T-helper 2 cell treated with Interferon-gamma antibody and Interleukin-4, amounts not matched to agents 100 ng/mL and 5 ng/mL, for 36 hours (primary cell): ENCODE measurements around the gene NPDC1. TPM values are rescaled to one million over a fixed set of nuclear protein-coding genes. Genes with fewer than 3 reads are reported as not detected.
"Not testable (repeated sequence)": the region's sequence is repeated elsewhere in the genome, so short reads cannot be mapped to it uniquely, and the experiment has no call there.

Experiments used
- intact Hi-C: fragments of 100-400 bp; cut with micrococcal nuclease; formaldehyde crosslinking; loops from one replicate; pipeline ENCODE4 v1.15.1; 2023
- total RNA-seq: library from RNA; stranded (reverse); gene quantifications from 2 replicates; pipeline ENCODE4 v1.2.3, GENCODE V29; 2022

The NPDC1 gene
- total RNA-seq, 1 donor from 2014 or later = 17.0 TPM

DNA sequence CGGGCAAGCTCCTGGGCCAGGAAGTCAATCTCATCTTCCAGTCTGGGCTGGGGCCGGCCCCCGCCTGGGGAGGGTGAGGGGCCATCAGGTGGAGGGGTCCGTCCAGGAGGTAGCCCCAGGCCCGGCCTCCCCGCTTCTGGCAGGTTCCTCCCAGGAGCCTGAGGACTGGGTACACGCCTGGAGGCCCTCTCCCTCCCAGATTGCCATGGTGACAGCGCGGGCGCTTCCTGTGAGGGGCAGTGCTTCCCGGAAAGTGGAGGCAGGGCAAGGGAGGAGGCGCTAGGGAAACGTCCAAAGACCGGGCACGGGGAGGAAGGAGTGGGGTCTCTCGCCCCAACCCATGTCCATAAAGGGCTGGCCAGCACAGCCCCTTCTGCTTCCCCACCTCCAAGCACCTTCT is 4.9 kb downstream of the NPDC1 start:
- intact Hi-C loops = no loop called here

DNA sequence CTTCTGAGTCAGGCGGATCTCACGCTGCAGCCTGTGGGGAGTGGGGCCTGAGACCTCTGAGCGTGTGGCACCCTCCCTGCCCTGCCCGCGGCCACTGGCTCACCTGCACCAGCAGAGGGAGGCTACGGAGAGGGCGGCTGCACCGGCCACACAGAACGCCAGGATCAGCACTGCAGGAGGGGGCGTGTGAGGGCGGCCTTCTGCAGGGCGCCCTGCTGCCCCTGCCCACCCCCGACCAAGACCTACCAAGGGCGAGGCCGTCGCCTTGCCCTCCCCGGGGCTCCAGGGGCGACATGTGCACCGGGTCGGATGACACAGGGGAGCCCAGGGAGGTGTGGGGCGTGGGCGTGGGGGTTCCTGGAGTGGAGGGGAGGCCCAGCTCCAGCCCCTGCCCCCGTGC is 5.4 kb downstream of the NPDC1 start:
- intact Hi-C loops = no loop called here

DNA sequence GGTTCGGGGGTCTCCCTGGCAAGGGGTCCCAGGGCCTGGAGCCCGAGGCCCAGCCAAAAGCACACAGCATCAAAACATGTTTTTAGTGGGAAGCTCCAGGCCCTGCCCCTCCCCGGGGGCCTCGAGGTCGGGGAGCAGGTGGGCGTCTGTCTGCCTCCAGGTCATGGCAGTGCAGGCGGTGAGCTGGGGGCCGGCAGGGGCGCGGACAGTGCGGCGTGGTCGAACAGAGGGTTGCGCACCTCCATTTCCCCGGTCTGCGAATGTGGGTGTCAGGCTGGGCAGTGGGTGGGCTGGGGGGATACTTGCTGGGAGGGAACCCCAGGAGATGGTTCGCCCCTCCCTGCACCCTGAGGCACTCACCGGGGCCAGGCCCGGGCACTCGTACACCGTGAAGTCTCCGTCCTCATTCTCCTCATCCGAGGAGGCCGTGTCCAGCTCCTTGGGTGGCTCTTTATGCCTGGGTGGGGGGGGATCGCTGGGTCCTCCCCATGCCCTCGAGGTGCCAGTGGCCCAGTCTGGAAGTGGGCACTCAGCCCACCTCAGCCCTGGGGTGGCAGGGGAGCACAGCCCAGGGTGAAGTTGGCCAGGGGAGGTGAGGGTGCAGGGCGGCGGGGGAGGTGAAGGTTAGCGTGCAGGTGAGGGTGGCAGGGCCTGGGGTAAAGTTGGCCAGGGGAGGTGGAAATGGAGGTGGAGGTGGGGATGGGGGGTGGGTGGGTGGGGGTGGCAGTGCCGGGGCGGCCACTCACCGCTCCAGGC is 6.2 kb downstream of the NPDC1 start:
- intact Hi-C loops = no loop called here

DNA sequence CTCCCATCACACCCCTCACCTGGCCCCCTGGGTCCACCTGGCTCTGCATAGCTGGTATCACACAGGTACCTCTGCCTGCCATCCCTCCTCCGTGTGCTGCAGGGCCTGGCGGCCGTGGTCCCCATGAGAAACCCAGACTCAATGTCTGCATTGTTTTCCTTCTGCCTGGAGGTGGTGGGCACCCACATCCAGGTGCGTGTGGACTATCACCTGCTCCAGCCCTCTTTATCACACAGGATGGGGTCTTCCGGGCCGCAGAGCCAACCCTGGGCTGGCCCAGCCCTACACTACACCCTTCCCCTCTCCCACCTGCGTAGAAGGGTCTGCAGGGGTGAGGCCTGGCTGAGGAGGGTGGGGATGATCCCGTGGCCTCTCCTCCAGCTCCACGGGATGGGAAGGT is 7.1 kb downstream of the NPDC1 start:
- intact Hi-C loops = no loop called here

DNA sequence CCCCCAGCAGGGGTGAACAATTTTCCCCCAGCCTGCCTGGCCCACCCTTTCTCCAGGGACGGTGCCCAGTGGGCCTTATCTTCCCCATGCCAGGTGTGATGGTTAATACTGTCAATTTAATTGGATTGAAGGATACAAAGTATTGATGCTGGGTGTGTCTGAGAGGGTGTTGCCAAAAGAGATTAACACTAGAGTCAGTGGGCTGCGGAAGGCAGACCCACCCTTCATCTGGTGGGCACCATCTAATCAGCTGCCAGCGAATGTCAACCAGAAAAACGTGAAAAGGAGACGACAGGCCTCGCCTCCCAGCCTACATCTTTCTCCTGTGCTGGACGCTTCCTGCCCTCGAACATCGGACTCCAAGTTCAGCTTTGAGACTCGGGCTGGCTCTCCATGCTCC is 8.5 kb downstream of the NPDC1 start:
- intact Hi-C loops = no loop called here

DNA sequence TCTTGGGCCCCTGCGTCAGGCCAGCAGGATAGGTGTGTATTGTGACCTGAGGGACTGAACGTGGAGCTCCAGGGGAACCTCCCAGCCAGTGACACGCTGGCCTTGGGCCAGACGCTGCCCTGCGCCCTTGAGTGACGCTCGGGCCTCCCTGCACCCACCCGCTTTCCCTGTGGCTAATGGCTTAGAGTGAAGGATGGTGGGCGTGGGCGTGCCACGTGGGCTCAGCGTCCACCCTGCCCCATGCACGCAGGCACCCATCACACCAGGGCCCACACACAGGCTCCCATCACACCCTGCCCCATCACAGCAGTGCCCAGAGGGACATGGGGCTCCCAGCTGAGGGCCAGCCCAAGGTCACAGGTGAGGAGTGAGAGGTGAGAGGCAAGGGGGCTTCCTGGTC is 8.9 kb downstream of the NPDC1 start:
- intact Hi-C loops = no loop called here

DNA sequence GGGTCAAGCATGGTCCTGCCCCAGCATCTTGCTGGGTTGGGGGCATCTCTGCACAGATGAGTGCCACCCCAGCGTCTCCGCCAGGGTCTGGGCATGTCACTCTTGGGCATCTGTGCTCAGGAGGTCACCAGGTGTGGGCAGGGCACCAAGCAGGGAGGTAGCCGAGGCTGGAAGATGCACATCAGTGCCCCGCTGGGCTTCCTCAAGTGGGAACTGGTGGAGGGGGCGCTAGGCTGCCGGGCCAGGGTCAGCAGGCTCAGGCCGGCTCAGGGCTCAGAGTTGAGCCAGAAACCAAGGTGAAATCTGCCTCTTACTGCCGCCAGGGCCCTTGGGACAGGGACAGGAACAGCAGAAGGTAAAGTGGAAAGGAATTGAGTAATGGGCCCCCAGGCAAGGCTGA is 10.0 kb downstream of the NPDC1 start:
- intact Hi-C loops = loop anchor here (1.0 to 2.0 kb wide), 3 partner anchors 85 to 249 kb away; partner anchors contain the start of gene AJM1

DNA sequence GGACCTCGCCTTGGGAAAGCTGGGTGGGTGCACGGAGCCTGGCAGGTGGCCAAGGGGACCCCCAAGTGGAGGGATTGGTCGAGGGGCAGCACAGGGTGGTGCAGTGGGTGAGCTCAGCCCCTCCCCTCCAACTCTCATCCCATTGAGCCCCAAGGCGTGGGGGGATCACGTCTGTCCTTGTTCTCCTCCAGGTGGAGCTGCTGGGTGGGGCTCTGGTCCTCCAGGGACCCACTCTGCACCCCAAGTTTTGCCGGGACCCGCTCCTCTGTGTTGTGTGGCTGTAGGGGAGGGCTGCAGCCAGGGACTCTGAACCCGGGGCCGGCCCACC is 10.5 kb downstream of the NPDC1 start:
- intact Hi-C loops = loop anchor here (1.0 to 2.0 kb wide), 3 partner anchors 85 to 248 kb away; partner anchors contain the start of gene AJM1

DNA sequence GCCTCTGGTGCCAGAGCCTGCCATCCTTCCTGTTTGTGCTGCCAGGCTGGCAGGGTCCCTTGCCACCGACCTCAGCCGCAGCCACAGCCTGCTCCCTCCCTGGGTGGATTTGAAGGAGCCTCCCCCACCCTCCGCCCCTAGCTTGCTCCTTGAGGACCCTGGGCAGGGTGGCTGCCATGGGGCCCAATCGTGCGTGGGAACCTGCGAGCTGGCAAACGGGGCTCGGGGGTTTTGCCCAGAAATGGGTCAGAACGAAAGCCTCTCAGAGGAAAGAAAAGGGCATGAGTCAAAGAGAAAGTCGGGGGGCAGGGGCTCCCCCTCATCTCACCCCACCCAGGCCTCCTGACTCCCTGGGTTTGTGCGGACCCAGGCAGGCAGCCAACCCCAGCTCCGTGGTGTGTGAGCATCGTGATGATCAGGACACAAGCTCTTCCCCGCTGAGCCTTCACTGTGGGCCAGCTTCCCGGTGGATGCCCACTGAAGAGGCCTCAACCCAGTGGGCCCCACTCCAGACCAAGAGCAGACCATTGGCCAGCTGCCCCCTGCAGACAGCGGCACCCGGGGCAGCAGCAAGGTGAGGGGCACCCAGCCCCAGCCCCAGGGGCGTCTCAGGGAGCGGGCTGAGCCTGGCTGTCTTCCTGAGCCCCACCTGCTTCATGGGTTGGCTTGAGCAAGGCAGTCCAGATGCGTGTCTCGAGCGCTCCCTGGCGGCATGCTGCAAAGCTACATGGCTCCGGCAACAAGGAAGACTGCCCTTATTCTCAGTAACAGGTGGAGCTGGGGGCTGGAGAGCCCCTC is 11.1 kb downstream of the NPDC1 start:
- intact Hi-C loops = loop anchor here (1.0 to 2.0 kb wide), 3 partner anchors 84 to 248 kb away; partner anchors contain the start of gene AJM1

DNA sequence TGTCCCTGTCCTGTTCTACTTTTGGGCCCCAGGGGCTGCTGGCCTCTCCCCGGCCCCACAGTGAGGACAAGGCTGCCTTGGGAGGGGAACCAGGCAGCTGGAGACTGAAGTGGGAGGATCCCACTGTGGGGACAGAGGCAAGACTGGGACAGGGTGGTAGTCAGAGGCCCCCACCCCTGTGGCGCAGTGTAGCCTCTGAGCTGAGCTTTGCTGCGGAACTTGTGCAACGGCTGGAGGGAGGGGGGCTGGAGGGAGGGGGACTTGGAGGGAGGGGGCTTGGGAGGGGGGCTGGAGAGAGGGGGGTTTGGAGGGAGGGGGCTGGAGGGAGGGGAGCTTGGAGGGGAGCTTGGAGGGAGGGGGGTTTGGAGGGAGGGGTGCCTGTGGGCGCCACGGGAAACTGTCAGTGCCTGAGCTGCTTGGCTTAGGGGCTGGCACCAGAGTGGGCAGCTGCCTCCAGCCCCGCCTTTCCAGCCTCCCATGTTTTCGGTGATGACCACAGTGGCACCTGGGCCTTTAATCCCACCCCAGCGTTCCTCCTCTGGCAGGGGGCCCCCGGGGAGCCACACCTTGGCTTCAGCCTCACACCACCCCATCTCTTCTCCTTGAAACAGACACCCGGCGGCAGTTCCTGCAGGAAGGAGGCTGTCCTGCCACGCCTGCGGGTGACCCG is 11.8 kb downstream of the NPDC1 start:
- intact Hi-C loops = loop anchor here (2.0 kb wide), 2 partner anchors 83 to 191 kb away; partner anchors contain the start of gene AJM1

DNA sequence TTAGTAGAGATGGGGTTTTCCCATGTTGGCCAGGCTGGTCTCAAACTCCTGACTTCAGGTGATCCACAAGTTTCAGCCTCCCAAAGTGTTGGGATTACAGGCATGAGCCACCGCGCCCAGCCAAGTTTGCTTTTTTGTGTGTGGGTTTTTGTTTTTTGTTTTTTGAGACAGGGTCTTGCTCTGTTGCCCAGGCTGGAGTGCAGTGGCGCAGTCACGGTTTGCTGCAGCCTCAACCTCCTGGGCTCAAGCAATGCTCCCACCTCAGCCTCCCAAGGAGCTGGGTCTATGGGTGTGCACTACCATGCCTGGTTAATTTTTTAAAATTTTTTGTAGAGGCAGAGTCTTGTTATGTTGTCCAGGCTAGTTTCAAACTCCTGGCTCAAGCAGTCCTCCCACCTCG is 12.5 kb downstream of the NPDC1 start:
- intact Hi-C loops = not testable (repeated sequence)

DNA sequence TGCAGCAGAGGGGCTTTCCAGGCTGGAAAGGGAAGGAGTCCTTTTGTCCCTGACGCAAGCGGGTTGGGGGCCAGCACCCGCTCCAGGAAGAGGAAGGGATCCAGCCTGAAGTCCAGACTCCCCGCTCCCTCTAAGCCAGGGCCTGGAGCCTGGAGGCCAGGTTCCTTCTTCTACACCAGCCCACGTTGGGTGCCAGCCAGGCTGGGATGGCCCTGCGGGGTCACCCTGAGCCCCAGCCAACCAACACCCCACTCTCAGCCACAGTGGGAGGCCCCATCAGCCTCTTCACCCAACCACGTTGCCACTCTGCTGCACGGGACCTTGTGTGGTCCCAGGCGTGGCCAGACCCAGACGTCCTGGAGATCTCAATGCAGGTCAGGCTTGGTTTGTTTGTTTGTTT is 13.1 kb downstream of the NPDC1 start:
- intact Hi-C loops = no loop called here

DNA sequence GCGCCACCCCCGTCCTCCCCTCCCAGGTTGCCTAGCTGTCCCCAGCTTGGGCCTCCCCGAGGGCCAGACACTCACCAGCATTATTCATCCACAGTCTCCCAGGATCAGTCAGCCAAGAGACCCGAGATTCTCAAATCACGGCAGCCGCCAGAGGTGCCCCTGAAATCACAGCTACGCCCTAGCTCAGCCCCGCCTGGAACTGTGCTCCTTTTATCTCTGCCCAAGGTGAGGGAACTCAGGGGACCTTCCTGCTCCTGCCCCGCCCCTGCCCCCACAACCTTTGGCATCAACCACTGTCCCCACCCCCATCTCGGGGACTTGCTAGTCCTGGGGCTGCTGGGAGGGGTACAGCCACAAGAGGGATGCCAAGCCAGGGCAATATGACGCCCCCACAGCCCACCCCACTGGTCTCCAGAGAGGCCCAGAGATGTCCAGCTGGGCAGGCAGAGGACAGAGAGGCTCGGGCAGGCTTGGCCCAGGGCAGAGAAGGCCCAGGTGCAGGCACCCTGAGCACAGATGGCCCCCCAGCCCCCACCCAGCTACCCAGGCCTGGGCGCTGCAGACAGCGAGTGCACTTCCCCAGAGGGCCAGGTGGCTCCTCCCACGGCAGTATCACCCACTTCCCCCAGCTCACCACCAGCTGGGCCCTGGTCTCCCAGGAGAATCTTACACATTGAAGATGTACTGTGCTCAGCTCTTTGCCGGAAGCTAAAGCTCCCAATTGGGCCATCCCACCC is 13.9 kb downstream of the NPDC1 start, which contains the start of gene FUT7:
Gene FUT7 (minus strand): TSS at position 185 of the 737 bp plus-strand sequence. CDS start 97 bp downstream, at position 88.
- intact Hi-C loops = no loop called here

DNA sequence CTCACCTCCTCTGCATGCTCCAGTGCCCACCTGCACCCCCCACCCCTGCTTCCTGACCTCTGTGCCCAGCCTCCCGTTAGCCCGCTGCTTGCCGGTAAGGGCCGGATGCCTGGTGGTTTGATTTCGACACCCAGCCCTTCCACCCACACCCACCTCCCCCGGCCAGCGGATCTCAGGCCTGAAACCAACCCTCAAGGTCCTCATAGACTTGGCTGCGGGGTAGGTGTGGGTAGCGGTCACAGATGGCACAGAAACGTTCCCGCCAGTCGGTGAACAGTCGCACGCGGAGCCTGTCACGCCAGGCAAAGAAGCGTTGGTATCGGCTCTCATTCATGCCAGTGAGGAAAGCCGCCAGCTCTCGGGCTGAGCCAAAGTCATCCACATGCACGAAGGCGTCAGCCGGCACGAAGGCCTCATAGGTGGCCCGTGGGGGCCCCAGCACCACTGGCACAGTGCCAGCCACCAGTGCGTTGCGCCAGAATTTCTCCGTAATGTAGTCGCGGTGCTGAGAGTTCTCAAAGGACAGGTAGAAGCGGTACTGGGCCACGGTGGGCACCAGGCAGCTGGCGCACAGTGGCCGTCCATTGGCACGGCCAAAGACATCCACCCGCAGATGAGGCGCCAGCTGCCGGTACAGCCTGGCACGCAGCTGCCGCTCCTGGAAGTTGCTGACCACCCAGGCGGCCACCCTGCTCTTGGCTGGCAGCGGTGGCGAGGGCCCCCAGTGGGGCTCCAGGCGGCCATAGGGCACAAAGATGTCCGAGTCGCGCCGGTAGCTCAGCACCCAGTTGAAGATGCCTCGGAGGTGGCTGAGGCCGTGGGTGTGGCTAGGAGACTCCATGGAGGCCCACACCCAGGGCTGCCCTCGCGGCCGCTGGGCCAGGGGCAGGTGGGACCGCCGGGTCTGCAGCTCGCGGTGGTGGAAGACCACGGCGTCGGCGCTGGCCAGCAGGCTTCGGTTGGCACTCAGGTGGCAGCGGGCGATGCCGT is 15.1 kb downstream of the NPDC1 start:
- intact Hi-C loops = no loop called here

DNA sequence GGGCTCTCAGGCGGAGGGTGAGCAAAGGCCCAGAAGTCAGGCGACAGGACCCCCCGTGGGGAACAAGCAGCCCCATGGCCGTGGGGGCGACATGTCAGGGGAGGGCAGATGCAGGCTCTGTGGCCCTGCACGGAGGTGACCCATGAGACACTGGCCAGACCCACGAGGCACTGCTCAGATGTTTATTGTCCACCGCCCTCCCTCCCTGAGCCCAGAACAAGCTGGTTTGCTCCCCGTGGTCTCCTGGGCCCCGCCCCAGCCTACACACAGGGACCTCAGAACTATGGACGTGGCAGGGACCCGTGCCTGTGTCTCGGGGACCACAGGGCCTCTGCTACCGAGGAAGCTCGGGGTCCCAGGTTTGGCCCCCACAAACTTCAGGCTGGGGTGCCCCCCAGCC is 16.0 kb downstream of the NPDC1 start:
- intact Hi-C loops = no loop called here

DNA sequence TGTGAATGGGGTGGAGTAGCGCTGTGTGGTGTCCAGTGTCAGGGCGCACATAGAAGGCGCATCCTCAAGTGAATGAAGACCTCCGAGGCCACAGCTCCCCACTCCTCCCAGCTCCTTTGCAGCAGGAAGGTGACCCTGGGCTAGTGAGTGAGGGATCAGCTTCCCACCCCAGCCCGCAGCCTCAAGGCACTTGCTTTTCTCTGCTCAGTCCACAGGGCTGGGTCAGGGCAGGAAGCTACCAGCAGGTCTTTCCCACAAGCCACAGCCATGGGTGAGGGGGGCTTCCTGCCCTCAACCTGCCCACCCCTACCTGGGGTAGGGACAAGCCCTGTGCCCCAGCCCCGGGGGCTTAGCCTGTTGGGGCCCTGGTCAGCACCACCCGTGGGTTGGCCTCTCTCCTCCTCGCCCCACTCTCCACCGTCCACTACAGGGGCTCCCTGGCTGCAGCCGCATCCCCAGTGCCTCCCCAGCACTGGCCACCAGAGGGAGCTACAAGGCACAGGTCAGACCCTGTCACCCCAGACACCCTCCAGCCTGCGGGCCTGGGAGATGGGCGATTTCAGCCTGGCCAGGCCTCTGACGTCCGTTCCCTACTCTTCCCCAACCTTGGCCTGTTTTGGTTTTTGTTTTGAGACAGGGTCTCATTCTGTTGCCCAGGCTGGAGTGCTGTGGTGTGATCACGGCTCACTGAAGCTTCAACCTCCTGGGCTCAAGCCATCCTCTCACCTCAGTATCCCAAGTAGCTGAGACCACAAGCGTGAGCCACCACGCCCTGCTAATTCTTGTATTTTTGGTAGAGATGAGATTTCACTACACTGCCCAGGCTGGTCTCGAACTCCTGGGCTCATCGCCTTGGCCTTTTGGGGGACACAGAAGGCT is 16.7 kb downstream of the NPDC1 start:
- intact Hi-C loops = loop anchor here (2.0 to 5.0 kb wide), 2 partner anchors 38 to 180 kb away; partner anchors contain the start of gene PHPT1

DNA sequence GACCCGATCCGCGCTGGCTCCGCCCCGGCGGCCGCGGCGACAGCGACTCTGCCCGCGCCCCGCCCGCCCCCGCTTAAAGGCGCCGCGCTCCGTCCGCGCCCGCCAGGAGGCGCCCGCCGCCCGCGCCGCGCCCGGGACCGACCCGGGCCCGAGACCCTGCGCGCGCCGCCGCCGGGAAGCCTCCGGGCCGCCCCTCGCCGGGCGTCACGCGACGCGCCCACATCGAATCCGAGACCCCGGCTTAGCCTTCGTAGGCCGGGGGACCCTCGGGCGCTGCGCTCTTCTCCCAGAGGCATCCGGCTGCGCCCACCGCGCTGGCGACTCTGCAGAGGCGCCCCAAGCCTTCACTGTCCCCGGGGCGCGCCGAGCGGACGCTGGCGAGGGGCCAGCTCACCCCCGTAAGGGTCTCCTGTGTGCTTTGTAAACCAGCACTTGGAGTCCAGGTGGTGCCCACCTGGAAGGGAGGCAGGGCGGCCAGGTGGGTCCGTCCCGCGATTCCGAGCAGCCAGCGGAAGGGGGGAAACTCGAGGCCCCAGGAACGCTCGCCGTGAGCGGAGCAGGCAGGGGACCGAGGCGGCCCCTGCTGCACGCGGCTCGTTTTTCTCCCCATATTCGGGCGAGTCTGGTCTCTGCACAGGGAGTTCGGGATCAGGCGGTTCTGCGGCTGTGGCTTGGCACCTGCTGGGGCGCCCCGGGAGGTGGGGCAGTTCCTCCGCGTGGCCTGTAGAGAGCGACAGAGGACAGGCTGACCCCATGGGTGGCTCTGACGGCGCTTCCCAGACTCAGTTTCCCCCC is 17.5 kb downstream of the NPDC1 start:
- intact Hi-C loops = loop anchor here (2.0 to 5.0 kb wide), 2 partner anchors 39 to 180 kb away; partner anchors contain the start of gene PHPT1
